ENCODE measurements around the gene OR51A2. TPM values are rescaled to one million over a fixed set of nuclear protein-coding genes. Genes with fewer than 3 reads are reported as not detected.

The OR51A2 gene
- total RNA-seq, 1 experiment from 2014 or later: not detected

DNA sequence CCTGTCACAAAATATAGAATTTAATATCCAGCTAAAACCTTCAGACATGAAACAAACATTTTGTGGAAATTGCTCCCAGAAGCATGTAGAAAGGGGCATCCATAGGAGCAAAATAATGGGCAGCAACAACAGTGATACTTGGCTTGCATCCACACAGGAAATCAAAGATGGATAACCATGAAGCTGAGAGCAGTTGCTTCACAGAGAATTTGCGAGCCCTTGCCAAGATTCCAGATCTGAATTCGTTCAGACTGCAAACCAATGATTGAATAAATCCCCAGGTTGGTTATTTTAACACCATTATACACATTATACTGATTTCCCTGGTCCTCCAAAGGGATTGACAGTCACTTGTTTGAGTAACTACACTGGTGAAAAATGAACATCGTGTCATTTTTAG, 23.5 kb upstream of the OR51A2 start:
- Histone ChIP-seq H3K79me2 (ENCODE audit: insufficient read depth, low read length) (no peaks in the 10 kb centered on the region), H3K36me3 (ENCODE audit: control insufficient read depth in 1 of 2, insufficient read depth in 2 of 2, low read length in 2 of 2) (no peaks in the 10 kb centered on the region), H3K9me3 (ENCODE audit: control insufficient read depth in 1 of 2, insufficient read depth in 1 of 2, low read depth in 1 of 2, low read length in 2 of 2) (no peaks in the 10 kb centered on the region), H3K9me2 (ENCODE audit: insufficient read depth) (no peaks in the 10 kb centered on the region), H3K4me2 (ENCODE audit: low read length) (no peak overlapping the region), H3K4me1 (ENCODE audit: control insufficient read depth in 1 of 2, insufficient read depth in 2 of 2, low read length in 2 of 2) (no peaks in the 10 kb centered on the region), H3K27me3 (ENCODE audit: insufficient read depth, low read length) (peaks cover 41% of the 10 kb centered on the region), H4K20me1 (ENCODE audit: insufficient read depth) (no peaks in the 10 kb centered on the region), H3K9ac (ENCODE audit: low read length) (no peak overlapping the region), H3K27ac (ENCODE audit: low read depth, low read length) (no peak overlapping the region), H2AFZ (ENCODE audit: low read depth, low read length, poor library complexity, severe bottlenecking) (no peak overlapping the region), H3K4me3 (replicated peaks in 1 of 2; ENCODE audit: low read depth in 1 of 2, low read length in 2 of 2) (no peak overlapping the region)
- CTCF ChIA-PET: no interaction called here
- DNase-seq (ENCODE audit: low read depth, low spot score): no peak
- RAD21 ChIA-PET (ENCODE audit: low non-redundant PET in 1 of 2, low total read pairs in 2 of 2, uncharacterized antibody in 2 of 2, unreplicated experiment in 2 of 2): no interaction called here
- intact Hi-C loops (cut with micrococcal nuclease): no loop called here
- POLR2A ChIA-PET: no interaction called here
- ATAC-seq: no peak
- TF ChIP-seq EZH2 (IDR thresholded peaks at IDR 0.05) (no peak), ZNF274 (IDR thresholded peaks at IDR 0.05; ENCODE audit: low read depth, low read length) (no peak), CBX3 (IDR thresholded peaks at IDR 0.05; ENCODE audit: low read depth) (no peak), RAD21 (IDR thresholded peaks at IDR 0.05; ENCODE audit: low read depth) (no peak), POLR2AphosphoS5 (IDR thresholded peaks at IDR 0.05; ENCODE audit: low read depth, low read length) (no peak), EZH2phosphoT487 (IDR thresholded peaks at IDR 0.05; ENCODE audit: borderline replicate concordance) (no peak), CEBPB (IDR thresholded peaks at IDR 0.05; ENCODE audit: low read depth) (no peak), YY1 (IDR thresholded peaks at IDR 0.05; ENCODE audit: extremely low read depth, insufficient replicate concordance, low read depth, low read length) (no peak)
- TF ChIP-seq, protein P1, sequence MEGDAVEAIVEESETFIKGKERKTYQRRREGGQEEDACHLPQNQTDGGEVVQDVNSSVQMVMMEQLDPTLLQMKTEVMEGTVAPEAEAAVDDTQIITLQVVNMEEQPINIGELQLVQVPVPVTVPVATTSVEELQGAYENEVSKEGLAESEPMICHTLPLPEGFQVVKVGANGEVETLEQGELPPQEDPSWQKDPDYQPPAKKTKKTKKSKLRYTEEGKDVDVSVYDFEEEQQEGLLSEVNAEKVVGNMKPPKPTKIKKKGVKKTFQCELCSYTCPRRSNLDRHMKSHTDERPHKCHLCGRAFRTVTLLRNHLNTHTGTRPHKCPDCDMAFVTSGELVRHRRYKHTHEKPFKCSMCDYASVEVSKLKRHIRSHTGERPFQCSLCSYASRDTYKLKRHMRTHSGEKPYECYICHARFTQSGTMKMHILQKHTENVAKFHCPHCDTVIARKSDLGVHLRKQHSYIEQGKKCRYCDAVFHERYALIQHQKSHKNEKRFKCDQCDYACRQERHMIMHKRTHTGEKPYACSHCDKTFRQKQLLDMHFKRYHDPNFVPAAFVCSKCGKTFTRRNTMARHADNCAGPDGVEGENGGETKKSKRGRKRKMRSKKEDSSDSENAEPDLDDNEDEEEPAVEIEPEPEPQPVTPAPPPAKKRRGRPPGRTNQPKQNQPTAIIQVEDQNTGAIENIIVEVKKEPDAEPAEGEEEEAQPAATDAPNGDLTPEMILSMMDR (IDR thresholded peaks at IDR 0.05 in 2 of 3, conservative IDR thresholded peaks at IDR 0.05 in 1 of 3; ENCODE audit: borderline replicate concordance in 1 of 3, insufficient read depth in 1 of 3, low read depth in 2 of 3, low read length in 2 of 3): no peak
- TF ChIP-seq, protein P2, sequence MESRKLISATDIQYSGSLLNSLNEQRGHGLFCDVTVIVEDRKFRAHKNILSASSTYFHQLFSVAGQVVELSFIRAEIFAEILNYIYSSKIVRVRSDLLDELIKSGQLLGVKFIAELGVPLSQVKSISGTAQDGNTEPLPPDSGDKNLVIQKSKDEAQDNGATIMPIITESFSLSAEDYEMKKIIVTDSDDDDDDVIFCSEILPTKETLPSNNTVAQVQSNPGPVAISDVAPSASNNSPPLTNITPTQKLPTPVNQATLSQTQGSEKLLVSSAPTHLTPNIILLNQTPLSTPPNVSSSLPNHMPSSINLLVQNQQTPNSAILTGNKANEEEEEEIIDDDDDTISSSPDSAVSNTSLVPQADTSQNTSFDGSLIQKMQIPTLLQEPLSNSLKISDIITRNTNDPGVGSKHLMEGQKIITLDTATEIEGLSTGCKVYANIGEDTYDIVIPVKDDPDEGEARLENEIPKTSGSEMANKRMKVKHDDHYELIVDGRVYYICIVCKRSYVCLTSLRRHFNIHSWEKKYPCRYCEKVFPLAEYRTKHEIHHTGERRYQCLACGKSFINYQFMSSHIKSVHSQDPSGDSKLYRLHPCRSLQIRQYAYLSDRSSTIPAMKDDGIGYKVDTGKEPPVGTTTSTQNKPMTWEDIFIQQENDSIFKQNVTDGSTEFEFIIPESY (IDR thresholded peaks at IDR 0.05; ENCODE audit: extremely low read depth, insufficient replicate concordance, low read length): no peak
- TF ChIP-seq, protein P3, sequence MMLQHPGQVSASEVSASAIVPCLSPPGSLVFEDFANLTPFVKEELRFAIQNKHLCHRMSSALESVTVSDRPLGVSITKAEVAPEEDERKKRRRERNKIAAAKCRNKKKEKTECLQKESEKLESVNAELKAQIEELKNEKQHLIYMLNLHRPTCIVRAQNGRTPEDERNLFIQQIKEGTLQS (IDR thresholded peaks at IDR 0.05): no peak
- no TSS peak for BruUV-seq (replicated peaks)
